Activated CD4-positive, alpha-beta T cell treated with anti-CD3 and anti-CD28 coated beads for 36 hours (primary cell): ENCODE results near the gene LHPP. TPM values are rescaled to one million over a fixed set of nuclear protein-coding genes. Genes with fewer than 3 reads are reported as not detected.

Experiments used
- ATAC-seq: fragments of 200-7000 bp; cut with Tn5 transposase; one replicate; pipeline ENCODE4 v1.10.0; 2021; ENCODE audit warnings: mild to moderate bottlenecking, moderate library complexity
- CTCF ChIA-PET: fragments of 350-600 bp; sonication (Branson Sonifier 250); formaldehyde crosslinking; loops from one replicate; lab custom pipeline; 2021; ENCODE audit warnings: antibody characterized with exemption; lab: Charles Lee
- POLR2A ChIA-PET: fragments of 350-600 bp; sonication (Branson Sonifier 250); formaldehyde crosslinking; loops from one replicate; lab custom pipeline; 2021; ENCODE audit warnings: antibody characterized with exemption, inconsistent platforms; lab: Charles Lee
- DNase-seq: peaks from one replicate; pipeline ENCODE4 v3.0.0-alpha.2; 2020
- H3K27ac Mint-ChIP-seq: one replicate; pipeline ENCODE4 v1.8.0; 2021; ENCODE audit warnings: mixed read lengths
- H3K27me3 Mint-ChIP-seq: one replicate; pipeline ENCODE4 v1.8.0; 2021; ENCODE audit warnings: mixed read lengths
- H3K36me3 Mint-ChIP-seq: one replicate; pipeline ENCODE4 v1.8.0; 2021; ENCODE audit warnings: low read depth, mixed read lengths
- H3K4me1 Mint-ChIP-seq: one replicate; pipeline ENCODE4 v1.8.0; 2021; ENCODE audit warnings: mixed read lengths
- H3K4me3 Mint-ChIP-seq: one replicate; pipeline ENCODE4 v1.8.0; 2021; ENCODE audit warnings: mild to moderate bottlenecking, moderate library complexity, mixed read lengths
- H3K9me3 Mint-ChIP-seq: one replicate; pipeline ENCODE4 v1.8.0; 2021; ENCODE audit warnings: low read depth, mixed read lengths
- intact Hi-C, 2 experiments: fragments of 100-400 bp; cut with DNase I in 1 of 2; cut with micrococcal nuclease in 1 of 2; formaldehyde crosslinking; loops; one replicate each; pipeline versions ENCODE4 v1.14.2 to v1.15.1; 2022 to 2024; cut with DNase I, micrococcal nuclease
- total RNA-seq, 2 experiments: library from RNA; stranded (reverse); gene quantifications; one replicate each; pipeline ENCODE4 v1.2.3, GENCODE V29; 2021

The LHPP gene
- total RNA-seq, 2 experiments from 2014 or later: 11.5 to 14.0 TPM

- Mint-ChIP-seq H3K27me3 (no peaks in the 10 kb centered on the region), H3K4me1 (peaks cover 3% of the 10 kb centered on the region), H3K4me3 (no peak overlapping the region), H3K36me3 (no peaks in the 10 kb centered on the region), H3K9me3 (no peaks in the 10 kb centered on the region), H3K27ac (no peak overlapping the region)
- intact Hi-C loops: no loop called here
- DNase-seq: no peak
- CTCF ChIA-PET: interaction anchor here (0.6 to 1.1 kb wide), 2 partner anchors 12 to 224 kb away, joined by 3 read pairs; no protein-coding TSS in a partner anchor
- POLR2A ChIA-PET: no interaction called here
- ATAC-seq: no peak
Measured at GRCh38 chr10:124515244-124515970, 53.8 kb downstream of the LHPP start.

DNA sequence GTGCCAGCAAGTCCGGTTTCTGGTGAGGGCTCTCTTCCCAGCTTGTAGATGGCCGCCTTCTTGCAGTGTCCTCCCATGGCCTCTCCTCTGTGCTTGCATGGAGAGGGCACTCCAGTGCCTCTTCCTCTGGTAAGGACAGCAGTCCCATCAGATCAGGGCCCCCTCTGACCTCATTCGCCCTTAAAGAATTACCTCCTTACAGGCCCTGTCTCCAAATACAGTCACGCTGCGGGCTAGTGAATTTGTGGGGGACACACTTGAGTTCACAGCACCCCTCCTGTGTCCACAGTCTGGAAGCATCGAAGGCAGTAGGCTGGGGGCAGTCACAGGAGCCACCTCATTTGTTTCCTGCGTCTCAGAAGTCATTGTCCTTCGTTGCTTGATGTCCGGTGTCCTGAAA, 54.6 kb downstream of the LHPP start:
- DNase-seq (no peak), ATAC-seq (no peak)
- intact Hi-C loops: no loop called here
- CTCF ChIA-PET: no interaction called here
- POLR2A ChIA-PET: no interaction called here
- Mint-ChIP-seq H3K9me3 (no peaks in the 10 kb centered on the region), H3K27me3 (no peaks in the 10 kb centered on the region), H3K4me3 (no peak overlapping the region), H3K27ac (no peak overlapping the region), H3K4me1 (peaks cover 1% of the 10 kb centered on the region), H3K36me3 (no peaks in the 10 kb centered on the region)

- no peaks in the 10 kb centered on the region for H3K27me3 Mint-ChIP-seq
- intact Hi-C loops: no loop called here
- DNase-seq (no peak), ATAC-seq (no peak)
- H3K36me3 Mint-ChIP-seq: no peaks in the 10 kb centered on the region
- H3K4me3 Mint-ChIP-seq: no peak overlapping the region
- POLR2A ChIA-PET: no interaction called here
- no peak overlapping the region for H3K27ac Mint-ChIP-seq
- H3K9me3 Mint-ChIP-seq: no peaks in the 10 kb centered on the region
- no peaks in the 10 kb centered on the region for H3K4me1 Mint-ChIP-seq
- CTCF ChIA-PET: no interaction called here
Measured at GRCh38 chr10:124516746-124517397, 55.2 kb downstream of the LHPP start.

DNA sequence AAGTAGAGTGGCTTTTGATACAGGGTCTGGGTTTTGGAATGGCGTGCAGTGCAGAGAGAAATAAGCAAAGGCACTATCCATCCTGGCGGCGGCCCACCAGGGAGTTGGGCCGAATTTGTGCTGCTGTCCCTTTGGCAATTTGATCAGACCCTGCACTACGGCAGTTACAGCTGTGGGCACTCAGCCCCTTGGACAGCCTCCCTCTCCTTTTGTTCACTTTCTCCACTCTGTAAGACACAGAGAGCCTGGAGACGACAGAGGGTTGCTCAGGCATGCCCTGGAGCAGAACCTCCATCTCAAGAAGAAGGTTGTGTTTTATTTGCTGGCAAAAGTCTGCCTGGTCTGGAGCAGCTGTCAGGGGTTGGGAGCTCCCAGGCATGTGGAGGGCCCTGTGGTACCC, 55.8 kb downstream of the LHPP start:
- no peak for DNase-seq
- Mint-ChIP-seq H3K36me3 (no peaks in the 10 kb centered on the region), H3K4me3 (no peak overlapping the region), H3K9me3 (no peaks in the 10 kb centered on the region), H3K27ac (no peak overlapping the region), H3K27me3 (no peaks in the 10 kb centered on the region), H3K4me1 (no peaks in the 10 kb centered on the region)
- intact Hi-C loops: no loop called here
- ChIA-PET CTCF (no interaction called here), POLR2A (no interaction called here)
- ATAC-seq: no peak

GRCh38 chr10:124517931-124518330, 56.3 kb downstream of the LHPP start:
- Mint-ChIP-seq H3K4me3 (no peak overlapping the region), H3K27ac (no peak overlapping the region), H3K4me1 (no peaks in the 10 kb centered on the region), H3K9me3 (no peaks in the 10 kb centered on the region), H3K27me3 (no peaks in the 10 kb centered on the region), H3K36me3 (no peaks in the 10 kb centered on the region)
- ChIA-PET POLR2A (no interaction called here), CTCF (no interaction called here)
- DNase-seq: no peak
- intact Hi-C loops: no loop called here
- ATAC-seq: no peak

DNA sequence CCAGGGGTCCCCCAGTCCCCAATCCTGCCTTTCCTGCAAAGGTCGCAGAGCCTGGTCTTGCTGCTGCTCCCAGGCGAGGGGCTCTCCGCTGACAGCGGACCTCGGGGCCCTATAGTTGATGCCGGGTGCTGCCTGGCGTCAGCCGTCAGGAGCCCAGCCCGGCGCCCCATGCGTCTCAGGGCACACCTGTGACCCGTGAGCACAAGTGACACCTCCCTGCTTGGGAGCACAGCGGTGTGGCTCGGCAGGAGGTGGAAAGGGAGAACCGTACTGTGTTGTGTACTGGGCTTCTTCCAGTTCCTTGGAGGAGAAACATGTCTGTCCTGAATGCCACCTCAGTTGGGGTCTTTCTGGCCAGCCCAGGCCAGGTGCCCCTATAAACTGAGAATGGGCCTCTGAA, 56.7 kb downstream of the LHPP start:
- no peaks in the 10 kb centered on the region for H3K9me3 Mint-ChIP-seq
- POLR2A ChIA-PET: no interaction called here
- H3K27me3 Mint-ChIP-seq: no peaks in the 10 kb centered on the region
- no peak overlapping the region for H3K27ac Mint-ChIP-seq
- H3K36me3 Mint-ChIP-seq: no peaks in the 10 kb centered on the region
- ATAC-seq (no peak), DNase-seq (no peak)
- H3K4me3 Mint-ChIP-seq: no peak overlapping the region
- intact Hi-C loops: no loop called here
- no peaks in the 10 kb centered on the region for H3K4me1 Mint-ChIP-seq
- CTCF ChIA-PET: interaction anchor here (0.6 kb wide), 1 partner anchor 263 kb away, joined by 4 read pairs; no protein-coding TSS in a partner anchor

DNA sequence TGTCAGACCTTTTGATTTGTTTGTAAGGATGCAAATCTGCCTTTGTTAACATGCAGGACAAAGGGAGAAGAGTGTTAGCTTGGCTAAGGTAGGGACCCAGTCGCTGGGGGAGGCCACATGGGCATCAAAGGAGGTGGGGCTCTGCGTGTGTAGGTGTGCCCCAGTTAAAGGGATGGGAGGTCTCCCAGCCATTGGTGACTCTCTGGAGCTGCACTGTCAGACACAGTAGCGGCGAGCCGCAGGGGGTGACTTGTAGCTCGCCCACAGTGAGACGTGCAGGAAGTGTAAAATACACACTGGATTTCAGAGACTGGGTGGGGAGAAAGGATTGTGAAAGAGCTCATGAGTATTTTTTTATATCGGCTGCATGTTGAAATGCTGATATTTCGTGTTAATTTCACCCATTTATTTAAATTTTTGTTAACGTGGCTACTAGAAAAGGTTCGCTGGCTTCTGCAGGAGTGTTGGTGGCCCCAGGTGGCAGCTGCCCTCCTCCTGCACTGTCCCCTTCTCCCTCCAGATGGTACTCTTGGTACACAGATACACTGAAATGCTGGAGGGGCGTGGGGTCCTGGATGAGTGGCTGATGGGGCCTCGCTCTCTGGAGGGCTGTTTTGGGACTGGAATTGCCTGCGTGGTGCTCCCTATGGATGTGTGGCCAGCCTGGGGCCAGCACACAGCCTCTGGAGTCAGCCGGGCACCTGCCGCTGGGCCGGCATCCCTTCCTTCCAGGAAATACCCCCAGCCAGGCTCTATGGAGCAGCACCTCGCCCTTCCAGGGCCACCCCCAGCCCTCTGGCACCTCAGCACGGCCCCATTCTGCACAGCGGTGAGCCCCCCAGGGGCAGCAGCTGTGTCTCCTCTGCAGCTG, 59.2 kb downstream of the LHPP start:
- DNase-seq (no peak), ATAC-seq (no peak)
- intact Hi-C loops: no loop called here
- Mint-ChIP-seq H3K27ac (no peak overlapping the region), H3K36me3 (no peaks in the 10 kb centered on the region), H3K4me1 (no peaks in the 10 kb centered on the region), H3K27me3 (no peaks in the 10 kb centered on the region), H3K4me3 (no peak overlapping the region), H3K9me3 (no peaks in the 10 kb centered on the region)
- POLR2A ChIA-PET: no interaction called here
- CTCF ChIA-PET: no interaction called here

DNA sequence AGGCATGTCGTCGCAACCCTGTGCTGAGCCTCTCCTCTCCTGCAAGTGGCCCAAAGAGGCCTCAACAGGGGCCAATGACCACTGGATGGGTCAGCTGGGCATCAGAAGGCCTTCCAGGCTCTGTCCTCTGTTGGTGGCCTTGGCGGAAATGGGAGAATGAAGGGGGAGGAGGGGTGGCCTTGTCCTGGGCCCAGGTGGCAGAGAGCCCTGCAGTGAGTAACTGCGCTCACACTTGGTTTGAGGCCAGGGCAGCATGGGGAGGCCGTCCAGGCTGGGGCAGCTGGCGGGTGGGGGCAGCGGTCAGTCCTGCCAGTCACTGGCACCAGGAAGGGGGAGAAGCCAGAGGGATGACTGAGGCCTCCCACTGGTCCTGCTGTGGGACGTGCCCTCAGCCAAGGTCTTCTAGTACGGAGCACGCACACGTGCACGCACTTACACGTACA, 59.8 kb downstream of the LHPP start:
- Mint-ChIP-seq H3K4me1 (no peaks in the 10 kb centered on the region), H3K27me3 (no peaks in the 10 kb centered on the region), H3K36me3 (no peaks in the 10 kb centered on the region), H3K4me3 (no peak overlapping the region), H3K9me3 (no peaks in the 10 kb centered on the region), H3K27ac (no peak overlapping the region)
- CTCF ChIA-PET: no interaction called here
- ATAC-seq: no peak
- no peak for DNase-seq
- intact Hi-C loops: no loop called here
- POLR2A ChIA-PET: no interaction called here

- CTCF ChIA-PET: no interaction called here
Measured at GRCh38 chr10:124522131-124522932, 60.7 kb downstream of the LHPP start.

GRCh38 chr10:124522933-124523871, 61.6 kb downstream of the LHPP start:
- DNase-seq (no peak), ATAC-seq (no peak)
- H3K4me3 Mint-ChIP-seq: no peak overlapping the region
- no peaks in the 10 kb centered on the region for H3K9me3 Mint-ChIP-seq
- CTCF ChIA-PET: no interaction called here
- no peaks in the 10 kb centered on the region for H3K4me1 Mint-ChIP-seq
- POLR2A ChIA-PET: no interaction called here
- no peak overlapping the region for H3K27ac Mint-ChIP-seq
- no peaks in the 10 kb centered on the region for H3K27me3 Mint-ChIP-seq
- H3K36me3 Mint-ChIP-seq: no peaks in the 10 kb centered on the region
- intact Hi-C loops: no loop called here

More at GRCh38 chr10:124522131-124522932, 60.7 kb downstream of the LHPP start:
- no peaks in the 10 kb centered on the region for H3K4me1 Mint-ChIP-seq
- intact Hi-C loops: no loop called here
- H3K36me3 Mint-ChIP-seq: no peaks in the 10 kb centered on the region
- no peak for DNase-seq
- POLR2A ChIA-PET: no interaction called here
- no peak for ATAC-seq
- H3K27me3 Mint-ChIP-seq: no peaks in the 10 kb centered on the region
- no peak overlapping the region for H3K27ac Mint-ChIP-seq
- H3K4me3 Mint-ChIP-seq: no peak overlapping the region
- H3K9me3 Mint-ChIP-seq: no peaks in the 10 kb centered on the region
